Measurements from ENCODE around the gene PCSK9. TPM values are rescaled to one million over a fixed set of nuclear protein-coding genes. Genes with fewer than 3 reads are reported as not detected.

PCSK9 gene
- total and polyA plus RNA-seq, 2 of the 13 experiments (the other 11 are each of a cell fraction or from before 2014, with no cell fraction given): 33.3 to 80.5 TPM

- Histone ChIP-seq H3K36me3 (replicated peaks in 1 of 2; ENCODE audit: control insufficient read depth in 1 of 2, insufficient read depth in 2 of 2, low read length in 2 of 2) (peaks cover 21 to 52% of the 10 kb centered on the region in 2 experiments), H3K4me1 (ENCODE audit: insufficient read depth, low read length) (peaks cover 15% of the 10 kb centered on the region)
- CTCF ChIA-PET (ENCODE audit: low intra/inter-chr PET ratio, low total read pairs): no interaction called here
These were observed 28.6 kb downstream of the PCSK9 start for GRCh38 chr1:55067914-55068313.

More at GRCh38 chr1:55067914-55068313, 28.6 kb downstream of the PCSK9 start:
- in situ Hi-C loops (cut with HindIII; ENCODE audit: extremely low pct_ligation_motif_present, low pct_unique_long_range_greater_than_20kb) (no loop called here), intact Hi-C loops (cut with micrococcal nuclease; ENCODE audit: unreplicated experiment) (no loop called here)
- Histone ChIP-seq H3K79me2 (ENCODE audit: insufficient read depth, low read length) (no peaks in the 10 kb centered on the region), H3K9me3 (ENCODE audit: low read length) (no peaks in the 10 kb centered on the region), H3K4me3 (replicated peaks in 1 of 3; ENCODE audit: insufficient read depth in 1 of 3, low read depth in 2 of 3, low read length in 3 of 3) (no peak overlapping the region), H3K4me2 (ENCODE audit: low read depth, low read length) (no peak overlapping the region), H4K20me1 (ENCODE audit: insufficient read depth, low read length) (no peaks in the 10 kb centered on the region), H3K9ac (ENCODE audit: insufficient read depth, low read depth, low read length) (no peak overlapping the region), H3K27ac (ENCODE audit: extremely low read length, insufficient read depth, low read length) (no peak overlapping the region), H2AFZ (ENCODE audit: low read length) (no peak overlapping the region), H3K27me3 (ENCODE audit: control insufficient read depth in 1 of 2, insufficient read depth in 2 of 2, low read length in 2 of 2) (no peaks in the 10 kb centered on the region)
- WGBS (ENCODE audit: low lambda C conversion rate): 97% methylated on average over 1 of the region's 1 CpG
- no peak for TF ChIP-seq ZFP41 (CRISPR knock-in tag; IDR thresholded peaks at IDR 0.05; ENCODE audit: borderline replicate concordance)
- TF ChIP-seq ZNF691 (CRISPR knock-in tag; IDR thresholded peaks at IDR 0.05; ENCODE audit: borderline replicate concordance, low read depth): no peak
- TF ChIP-seq CENPX (CRISPR knock-in tag; IDR thresholded peaks at IDR 0.05): no peak
- TF ChIP-seq NFYC (CRISPR knock-in tag; IDR thresholded peaks at IDR 0.05): no peak
- no peak for TF ChIP-seq ZBTB46 (CRISPR knock-in tag; IDR thresholded peaks at IDR 0.05; ENCODE audit: borderline replicate concordance)
- no peak for TF ChIP-seq FOXC1 (CRISPR knock-in tag; IDR thresholded peaks at IDR 0.05; ENCODE audit: borderline replicate concordance)
- TF ChIP-seq ZNF703 (CRISPR knock-in tag; IDR thresholded peaks at IDR 0.05; ENCODE audit: borderline replicate concordance): no peak
- TF ChIP-seq GATAD1 (CRISPR knock-in tag; IDR thresholded peaks at IDR 0.05): no peak
- TF ChIP-seq IRF2 (CRISPR knock-in tag; IDR thresholded peaks at IDR 0.05): no peak
- TF ChIP-seq ETV5 (CRISPR knock-in tag; IDR thresholded peaks at IDR 0.05; ENCODE audit: borderline replicate concordance): no peak
- TF ChIP-seq MXI1 (IDR thresholded peaks at IDR 0.05; ENCODE audit: borderline replicate concordance, low read depth, low read length): no peak
- TF ChIP-seq SP1 (IDR thresholded peaks at IDR 0.05): no peak
- no peak for TF ChIP-seq SP1 (CRISPR knock-in tag; IDR thresholded peaks at IDR 0.05)
- no peak for TF ChIP-seq ZNF546 (CRISPR knock-in tag; conservative IDR thresholded peaks at IDR 0.05)
- TF ChIP-seq RBM22 (optimal IDR thresholded peaks at IDR 0.05; ENCODE audit: low read length): no peak
- no peak for TF ChIP-seq GTF2F1 (IDR thresholded peaks at IDR 0.05; ENCODE audit: low read length)
- DNase-seq (ENCODE audit: low spot score) (no peak), FAIRE-seq (no peak), ATAC-seq (no peak)
- BruUV-seq (replicated peaks): TSS peak; percentile 33
- POLR2A ChIA-PET: no interaction called here
